ENCODE results near the gene SPSB3. TPM values are rescaled to one million over a fixed set of nuclear protein-coding genes. Genes with fewer than 3 reads are reported as not detected.

Gene SPSB3
- total RNA-seq, 4 donors from 2014 or later, result 76.4 to 148 (median 102) TPM

DNA sequence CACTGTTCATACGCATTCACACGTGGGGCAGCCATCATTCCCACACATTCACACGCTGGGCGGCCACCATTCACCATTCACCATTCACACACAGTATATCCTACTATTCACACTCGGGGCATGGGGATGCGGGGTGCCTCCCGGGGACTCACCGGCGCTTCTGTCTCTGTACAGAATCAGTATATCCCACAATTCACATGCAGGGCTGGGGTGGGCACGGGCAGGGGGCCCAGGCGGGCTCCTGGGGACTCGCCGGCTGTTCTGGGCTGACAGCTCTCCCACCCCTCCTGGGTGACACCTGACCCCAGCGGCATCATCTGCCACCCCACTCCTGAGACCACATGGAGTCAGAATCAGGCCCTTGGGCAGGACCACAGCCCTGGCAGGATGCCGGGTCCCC is 20.6 kb downstream of the SPSB3 start:
- DNase-seq, result no peak
- Histone ChIP-seq H3K4me1 (peaks cover 0 to 9% (median 3%) of the 10 kb centered on the region in 4 donors), H3K9me3 (no peaks in the 10 kb centered on the region), H3K4me3 (no peak overlapping the region), H3K27ac (no peak overlapping the region), H3K36me3 (peaks cover 0 to 78% (median 0%) of the 10 kb centered on the region in 3 donors), H3K27me3 (no peaks in the 10 kb centered on the region)
- no peak for TF ChIP-seq POLR2A (IDR thresholded peaks at IDR 0.05)
- TF ChIP-seq, protein P1, sequence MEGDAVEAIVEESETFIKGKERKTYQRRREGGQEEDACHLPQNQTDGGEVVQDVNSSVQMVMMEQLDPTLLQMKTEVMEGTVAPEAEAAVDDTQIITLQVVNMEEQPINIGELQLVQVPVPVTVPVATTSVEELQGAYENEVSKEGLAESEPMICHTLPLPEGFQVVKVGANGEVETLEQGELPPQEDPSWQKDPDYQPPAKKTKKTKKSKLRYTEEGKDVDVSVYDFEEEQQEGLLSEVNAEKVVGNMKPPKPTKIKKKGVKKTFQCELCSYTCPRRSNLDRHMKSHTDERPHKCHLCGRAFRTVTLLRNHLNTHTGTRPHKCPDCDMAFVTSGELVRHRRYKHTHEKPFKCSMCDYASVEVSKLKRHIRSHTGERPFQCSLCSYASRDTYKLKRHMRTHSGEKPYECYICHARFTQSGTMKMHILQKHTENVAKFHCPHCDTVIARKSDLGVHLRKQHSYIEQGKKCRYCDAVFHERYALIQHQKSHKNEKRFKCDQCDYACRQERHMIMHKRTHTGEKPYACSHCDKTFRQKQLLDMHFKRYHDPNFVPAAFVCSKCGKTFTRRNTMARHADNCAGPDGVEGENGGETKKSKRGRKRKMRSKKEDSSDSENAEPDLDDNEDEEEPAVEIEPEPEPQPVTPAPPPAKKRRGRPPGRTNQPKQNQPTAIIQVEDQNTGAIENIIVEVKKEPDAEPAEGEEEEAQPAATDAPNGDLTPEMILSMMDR (IDR thresholded peaks at IDR 0.05), result no peak

DNA sequence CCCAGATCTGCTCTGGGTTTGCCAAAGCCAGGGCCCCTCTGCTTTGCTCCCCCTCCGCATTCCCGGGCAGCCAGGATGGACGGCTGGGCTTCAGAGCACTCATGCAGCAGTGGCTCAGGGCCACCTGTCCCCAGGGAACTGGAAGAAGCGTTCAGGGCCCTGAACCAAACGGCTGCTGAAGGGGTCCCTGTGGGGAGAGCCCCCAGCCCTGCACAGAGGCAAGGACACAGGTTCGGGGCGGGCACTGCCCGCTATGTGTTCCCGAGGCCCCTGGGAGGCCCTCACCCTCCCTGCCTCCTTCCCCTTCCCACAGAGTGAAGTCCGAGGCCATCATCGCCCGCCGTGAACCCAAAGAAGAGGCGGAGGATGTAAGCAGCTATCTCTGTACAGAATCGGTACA is 21.5 kb downstream of the SPSB3 start:
- Histone ChIP-seq H3K27me3 (no peaks in the 10 kb centered on the region), H3K4me1 (peaks cover 0 to 9% (median 3%) of the 10 kb centered on the region in 4 donors), H3K27ac (no peak overlapping the region), H3K9me3 (no peaks in the 10 kb centered on the region), H3K36me3 (peaks cover 0 to 69% (median 0%) of the 10 kb centered on the region in 3 donors), H3K4me3 (no peak overlapping the region)
- no peak for TF ChIP-seq POLR2A (IDR thresholded peaks at IDR 0.05)
- TF ChIP-seq, protein P1 (IDR thresholded peaks at IDR 0.05), result no peak
- no peak for DNase-seq

DNA sequence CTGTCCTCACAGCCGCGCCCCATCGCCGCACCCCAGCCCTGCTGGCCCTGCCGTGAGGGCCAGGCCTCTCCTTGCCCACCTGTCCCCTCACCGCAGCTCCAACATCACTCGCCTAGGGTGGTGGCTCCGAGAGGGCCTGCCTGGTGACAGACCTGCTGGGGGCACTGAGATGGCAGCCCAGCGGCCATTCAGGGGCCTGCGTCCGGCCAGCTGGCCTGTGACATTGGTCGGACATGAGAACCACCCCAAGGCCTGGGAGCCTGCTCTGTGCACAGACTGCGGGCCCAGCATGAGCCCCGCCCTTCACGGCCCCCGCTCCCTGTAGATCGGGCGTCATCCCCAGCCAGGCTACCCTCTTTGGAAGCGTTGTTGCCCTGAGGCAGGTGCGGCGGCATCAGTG is 22.9 kb downstream of the SPSB3 start:
- Histone ChIP-seq H3K27me3 (no peaks in the 10 kb centered on the region), H3K9me3 (no peaks in the 10 kb centered on the region), H3K4me1 (peaks cover 0 to 9% (median 3%) of the 10 kb centered on the region in 4 donors), H3K36me3 (peaks cover 0 to 59% (median 0%) of the 10 kb centered on the region in 3 donors), H3K4me3 (no peak overlapping the region), H3K27ac (no peak overlapping the region)
- peak in 1 of 3 donors; percentile 43 for DNase-seq
- no peak for TF ChIP-seq POLR2A (IDR thresholded peaks at IDR 0.05)
- TF ChIP-seq, protein P1 (IDR thresholded peaks at IDR 0.05), result no peak

DNA sequence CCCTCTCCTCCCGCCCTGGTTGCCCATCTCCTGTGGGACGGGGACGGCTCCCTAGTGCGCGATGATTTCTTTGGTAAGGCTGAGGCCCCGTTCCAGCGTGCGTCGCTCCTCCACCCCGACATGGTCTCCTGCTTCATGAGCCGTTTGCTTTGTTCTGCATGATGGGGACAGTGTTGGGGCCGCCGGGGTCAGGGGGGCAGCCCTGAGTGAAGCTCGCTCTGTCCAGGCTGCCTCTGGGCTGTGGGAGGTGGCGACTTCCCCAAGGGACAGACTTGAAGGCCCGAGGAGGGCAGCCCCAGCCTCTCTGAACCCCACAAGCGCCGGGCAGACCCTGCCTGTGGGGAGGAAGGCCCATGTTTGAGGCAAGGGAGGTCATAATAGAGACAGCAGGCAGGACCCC is 23.4 kb downstream of the SPSB3 start:
- Histone ChIP-seq H3K4me3 (no peak overlapping the region), H3K27ac (no peak overlapping the region), H3K9me3 (no peaks in the 10 kb centered on the region), H3K27me3 (no peaks in the 10 kb centered on the region), H3K36me3 (peaks cover 0 to 53% (median 0%) of the 10 kb centered on the region in 3 donors), H3K4me1 (peaks cover 0 to 9% (median 3%) of the 10 kb centered on the region in 4 donors)
- DNase-seq, result no peak
- TF ChIP-seq, protein P1 (IDR thresholded peaks at IDR 0.05), result no peak
- TF ChIP-seq POLR2A (IDR thresholded peaks at IDR 0.05), result no peak

DNA sequence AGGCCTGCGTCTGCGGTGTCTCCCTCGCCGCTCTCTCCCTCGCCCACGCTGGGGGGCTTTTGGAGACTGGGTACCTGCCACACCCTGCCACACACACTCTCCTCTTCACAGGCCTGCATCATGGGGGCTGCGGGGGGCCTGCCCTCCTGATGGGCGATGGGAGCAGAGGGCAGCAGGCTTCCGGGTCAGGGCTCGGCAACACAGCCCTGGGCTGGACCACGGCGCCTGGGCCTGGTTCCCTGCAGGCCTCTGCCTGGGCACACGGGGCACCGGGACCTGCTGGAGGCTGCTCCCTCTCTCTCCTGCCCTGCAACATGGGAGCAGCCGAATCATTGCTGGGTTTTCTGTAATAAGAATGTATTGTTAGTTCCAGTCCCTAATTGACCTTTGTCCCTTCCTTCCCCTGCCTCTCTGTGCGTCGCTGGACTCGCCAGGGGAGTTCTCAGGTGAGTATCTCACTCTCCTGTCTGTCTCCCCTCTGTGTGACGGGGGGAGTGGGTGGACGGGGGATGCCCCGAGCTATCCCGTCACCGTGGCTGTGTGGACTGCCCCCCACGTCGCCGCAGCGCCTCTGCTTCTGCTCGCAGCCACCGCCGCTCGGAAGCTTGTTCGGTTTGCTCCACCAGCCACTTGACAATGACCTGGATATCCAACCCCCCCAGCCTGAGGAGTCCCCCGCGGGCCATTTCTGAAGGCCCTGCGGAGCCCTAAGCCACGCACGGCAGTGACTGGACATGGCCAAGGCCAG is 24.5 kb downstream of the SPSB3 start:
- peak overlapping the region in 2 of 4 donors; percentile 8 to 25 for H3K4me3 ChIP-seq

More for the DNA sequence above, 24.5 kb downstream of the SPSB3 start:
- Histone ChIP-seq H3K27ac (peak overlapping the region in 3 of 4 donors; percentile 51 to 84 (median 68)), H3K9me3 (no peaks in the 10 kb centered on the region), H3K36me3 (peaks cover 0 to 47% (median 0%) of the 10 kb centered on the region in 3 donors), H3K27me3 (no peaks in the 10 kb centered on the region), H3K4me1 (peaks cover 0 to 9% (median 3%) of the 10 kb centered on the region in 4 donors)
- peak; percentile 7 to 24 for TF ChIP-seq POLR2A (IDR thresholded peaks at IDR 0.05)
- TF ChIP-seq, protein P1 (IDR thresholded peaks at IDR 0.05), result no peak
- peak in 1 of 3 donors; percentile 70 for DNase-seq

Data from Peyer's patch (tissue), 4 donors.